HFFc6 (cell line): ENCODE measurements around the gene PEMT. TPM values are rescaled to one million over a fixed set of nuclear protein-coding genes. Genes with fewer than 3 reads are reported as not detected.

Experiments
- DNase-seq: peaks from one replicate; pipeline ENCODE4 v3.0.0-alpha.2; 2018
- H3K27ac Mint-ChIP-seq: 2 replicates; pipeline ENCODE4 v1.8.0; 2020; ENCODE audit warnings: mild to moderate bottlenecking, mixed read lengths
- H3K27me3 Mint-ChIP-seq: 2 replicates; pipeline ENCODE4 v1.8.0; 2021; ENCODE audit warnings: mild to moderate bottlenecking, moderate library complexity, mixed read lengths; ENCODE audit not compliant: insufficient read depth
- H3K36me3 Mint-ChIP-seq: 2 replicates; pipeline ENCODE4 v1.8.0; 2021; ENCODE audit warnings: low read depth, mixed read lengths
- H3K4me1 Mint-ChIP-seq: 2 replicates; pipeline ENCODE4 v1.8.0; 2020; ENCODE audit warnings: low read depth, mixed read lengths
- H3K4me3 Mint-ChIP-seq: 2 replicates; pipeline ENCODE4 v1.8.0; 2020; ENCODE audit warnings: mild to moderate bottlenecking, moderate library complexity, mixed read lengths
- H3K9me3 Mint-ChIP-seq: 2 replicates; pipeline ENCODE4 v1.8.0; 2020; ENCODE audit warnings: mild to moderate bottlenecking, mixed read lengths
- total RNA-seq, 6 experiments: library from RNA; stranded (reverse); fragmentation: NEBNext Ultra II Directional; extraction: Animal tissue kit (Norgen Biotek cat#: 25700); gene quantifications; 2 replicates in 1 of 6; 3 replicates in 5 of 6; pipeline ENCODE4 v1.2.3, GENCODE V29; 2021
- TF ChIP-seq, protein P1 (sequence below): fragments of 200-600 bp; sonication (generic); IDR thresholded peaks from 2 replicates; pipeline ENCODE4 v1.5.0; 2021; ENCODE audit warnings: antibody characterized with exemption, mild to moderate bottlenecking

Gene PEMT
- total RNA-seq, 6 experiments from 2014 or later: 33.0 to 49.2 (median 44.0) TPM

GRCh38 chr17:17580662-17581470 lies 10.6 kb downstream of the PEMT start:
- DNase-seq: no peak
- Mint-ChIP-seq H3K4me1 (peaks cover 27% of the 10 kb centered on the region), H3K27me3 (peaks cover 1% of the 10 kb centered on the region; the same call in 1 of the 2 replicates), H3K4me3 (no peak overlapping the region), H3K9me3 (no peaks in the 10 kb centered on the region), H3K36me3 (no peaks in the 10 kb centered on the region; the same call in 1 of the 2 replicates), H3K27ac (peak overlapping the region; percentile 74)
- TF ChIP-seq, protein P1, sequence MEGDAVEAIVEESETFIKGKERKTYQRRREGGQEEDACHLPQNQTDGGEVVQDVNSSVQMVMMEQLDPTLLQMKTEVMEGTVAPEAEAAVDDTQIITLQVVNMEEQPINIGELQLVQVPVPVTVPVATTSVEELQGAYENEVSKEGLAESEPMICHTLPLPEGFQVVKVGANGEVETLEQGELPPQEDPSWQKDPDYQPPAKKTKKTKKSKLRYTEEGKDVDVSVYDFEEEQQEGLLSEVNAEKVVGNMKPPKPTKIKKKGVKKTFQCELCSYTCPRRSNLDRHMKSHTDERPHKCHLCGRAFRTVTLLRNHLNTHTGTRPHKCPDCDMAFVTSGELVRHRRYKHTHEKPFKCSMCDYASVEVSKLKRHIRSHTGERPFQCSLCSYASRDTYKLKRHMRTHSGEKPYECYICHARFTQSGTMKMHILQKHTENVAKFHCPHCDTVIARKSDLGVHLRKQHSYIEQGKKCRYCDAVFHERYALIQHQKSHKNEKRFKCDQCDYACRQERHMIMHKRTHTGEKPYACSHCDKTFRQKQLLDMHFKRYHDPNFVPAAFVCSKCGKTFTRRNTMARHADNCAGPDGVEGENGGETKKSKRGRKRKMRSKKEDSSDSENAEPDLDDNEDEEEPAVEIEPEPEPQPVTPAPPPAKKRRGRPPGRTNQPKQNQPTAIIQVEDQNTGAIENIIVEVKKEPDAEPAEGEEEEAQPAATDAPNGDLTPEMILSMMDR: no peak

- DNase-seq: no peak
- Mint-ChIP-seq H3K36me3 (no peaks in the 10 kb centered on the region; the same call in 1 of the 2 replicates), H3K9me3 (no peaks in the 10 kb centered on the region), H3K4me1 (peaks cover 38% of the 10 kb centered on the region), H3K27me3 (peaks cover 2% of the 10 kb centered on the region; the same call in 1 of the 2 replicates), H3K27ac (no peak overlapping the region), H3K4me3 (no peak overlapping the region)
- TF ChIP-seq, protein P1: no peak
These were observed 11.8 kb downstream of the PEMT start for GRCh38 chr17:17579691-17580090.

DNA sequence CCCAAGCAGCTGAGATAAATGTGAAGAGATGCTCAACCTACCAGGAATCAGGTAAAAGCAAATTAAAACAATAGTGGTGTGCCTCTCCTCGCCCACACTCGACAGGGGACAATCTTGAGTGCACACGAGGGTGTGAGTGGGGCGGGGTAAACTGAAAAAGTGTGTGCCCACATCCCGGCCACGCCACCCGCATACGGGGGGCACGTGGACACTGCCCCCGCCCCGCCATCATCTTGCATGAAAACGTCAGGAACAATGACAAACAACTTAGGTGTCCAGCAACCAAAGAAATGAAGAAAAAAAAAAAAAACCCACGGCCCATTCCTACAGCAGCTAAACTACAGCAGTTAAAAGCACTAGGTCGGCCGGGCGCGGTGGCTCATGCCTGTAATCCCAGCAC lies 14.1 kb downstream of the PEMT start:
- Mint-ChIP-seq H3K4me1 (peaks cover 38% of the 10 kb centered on the region), H3K36me3 (no peaks in the 10 kb centered on the region; the same call in 1 of the 2 replicates), H3K27ac (peak overlapping the region; percentile 58; the same call in 1 of the 2 replicates), H3K27me3 (peaks cover 2% of the 10 kb centered on the region; the same call in 1 of the 2 replicates), H3K9me3 (no peaks in the 10 kb centered on the region), H3K4me3 (no peak overlapping the region)
- TF ChIP-seq, protein P1: no peak
- no peak for DNase-seq

- Mint-ChIP-seq H3K27ac (peak overlapping the region; percentile 58; the same call in 1 of the 2 replicates), H3K4me1 (peaks cover 38% of the 10 kb centered on the region), H3K27me3 (peaks cover 2% of the 10 kb centered on the region; the same call in 1 of the 2 replicates), H3K9me3 (no peaks in the 10 kb centered on the region), H3K4me3 (no peak overlapping the region; the same call in 1 of the 2 replicates), H3K36me3 (no peaks in the 10 kb centered on the region; the same call in 1 of the 2 replicates)
- TF ChIP-seq, protein P1: no peak
- DNase-seq: no peak
These were observed 14.7 kb downstream of the PEMT start for GRCh38 chr17:17576772-17577234.

- peak overlapping the region; percentile 24; the same call in 1 of the 2 replicates for H3K27ac Mint-ChIP-seq
- TF ChIP-seq, protein P1: no peak
- H3K4me1 Mint-ChIP-seq: peaks cover 30% of the 10 kb centered on the region
- no peak for DNase-seq
- peaks cover 2% of the 10 kb centered on the region; the same call in 1 of the 2 replicates for H3K27me3 Mint-ChIP-seq
- H3K9me3 Mint-ChIP-seq: no peaks in the 10 kb centered on the region
- H3K36me3 Mint-ChIP-seq: no peaks in the 10 kb centered on the region; the same call in 1 of the 2 replicates
- no peak overlapping the region; the same call in 1 of the 2 replicates for H3K4me3 Mint-ChIP-seq
These were observed 15.9 kb downstream of the PEMT start for GRCh38 chr17:17575360-17576251.
